HG03064 (cell line): ENCODE results near the gene PDCD6IP.
"Not testable (repeated sequence)": the region's sequence is repeated elsewhere in the genome, so short reads cannot be mapped to it uniquely, and the experiment has no call there.

Source experiments
- ATAC-seq: cut with Tn5 transposase; IDR thresholded peaks from one replicate; pipeline ENCODE4 v1.9.1; 2021; ENCODE audit warnings: low read depth; ENCODE audit not compliant: unreplicated experiment

The PDCD6IP gene

DNA sequence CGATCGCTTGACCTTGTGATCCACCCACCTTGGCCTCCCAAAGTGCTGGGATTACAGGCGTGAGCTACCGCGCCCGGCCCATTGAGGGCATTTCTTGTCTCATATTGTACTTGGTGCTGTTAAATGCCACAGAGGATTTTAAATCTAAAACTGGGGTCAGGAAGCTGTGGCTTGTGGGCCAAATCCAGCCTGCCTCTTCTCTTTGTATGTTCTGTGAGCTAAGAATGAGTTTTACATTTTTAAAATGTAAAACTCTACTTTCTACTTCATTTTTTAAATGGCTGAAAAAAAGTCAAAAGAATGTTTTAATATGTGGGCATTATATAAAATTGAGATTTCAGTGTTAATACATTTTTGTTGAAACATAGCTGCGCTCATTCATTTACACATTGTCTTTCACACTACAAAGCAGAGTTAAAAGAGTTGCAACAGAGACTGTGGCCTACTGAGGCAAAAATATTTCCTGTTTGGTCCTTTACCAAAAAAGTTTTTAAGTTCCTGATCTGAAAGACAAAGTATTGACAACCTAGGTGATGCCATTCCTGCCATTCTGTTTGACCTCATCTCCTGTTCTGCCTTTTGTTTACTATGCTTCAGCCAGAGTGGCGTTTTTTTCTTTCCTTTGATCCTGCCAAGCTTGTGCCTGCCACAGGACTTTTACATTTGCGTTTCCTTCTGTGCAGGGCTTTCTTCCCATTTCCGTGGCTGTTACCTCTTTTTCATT, 50.4 kb downstream of the PDCD6IP start:
- no peak for ATAC-seq

DNA sequence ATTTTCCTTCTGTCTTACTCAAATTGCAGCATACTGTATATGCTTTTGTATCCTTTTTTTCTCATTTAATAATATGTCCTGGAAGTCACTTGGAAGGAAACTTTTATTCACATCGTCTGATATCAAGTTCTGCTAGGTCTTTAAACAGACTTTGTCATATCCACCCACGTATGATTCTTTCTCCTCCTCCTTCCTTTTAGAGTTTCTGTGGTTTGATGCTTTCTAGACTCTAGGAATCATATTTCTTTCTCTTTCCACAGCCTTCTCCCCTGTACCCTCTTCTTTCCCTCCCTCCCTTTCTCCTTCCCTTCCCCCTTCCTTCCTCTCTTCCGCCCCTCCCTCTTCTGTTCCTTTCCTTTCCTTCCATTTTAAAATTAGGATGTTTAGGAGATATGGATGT, 52.2 kb downstream of the PDCD6IP start:
- not testable (repeated sequence) for ATAC-seq

DNA sequence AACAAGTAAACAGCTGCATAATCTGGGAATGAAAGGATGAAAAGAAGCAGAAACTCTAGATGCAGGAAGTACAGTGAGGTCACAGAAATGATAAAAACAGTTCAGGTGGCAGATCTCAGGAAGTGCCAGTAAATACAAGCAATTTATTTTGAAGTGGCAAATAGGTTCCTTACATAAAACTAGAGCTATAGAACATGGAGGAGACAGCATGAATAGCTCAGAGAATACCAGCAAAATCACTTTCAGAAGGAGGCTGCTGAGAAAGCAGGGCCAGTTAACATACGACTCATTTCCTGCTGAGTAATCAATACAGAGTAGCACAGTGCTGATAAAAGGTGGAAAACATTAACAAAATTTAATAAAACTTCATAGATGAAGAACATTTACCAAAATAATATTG, 57.0 kb downstream of the PDCD6IP start:
- ATAC-seq, result not testable (repeated sequence)

DNA sequence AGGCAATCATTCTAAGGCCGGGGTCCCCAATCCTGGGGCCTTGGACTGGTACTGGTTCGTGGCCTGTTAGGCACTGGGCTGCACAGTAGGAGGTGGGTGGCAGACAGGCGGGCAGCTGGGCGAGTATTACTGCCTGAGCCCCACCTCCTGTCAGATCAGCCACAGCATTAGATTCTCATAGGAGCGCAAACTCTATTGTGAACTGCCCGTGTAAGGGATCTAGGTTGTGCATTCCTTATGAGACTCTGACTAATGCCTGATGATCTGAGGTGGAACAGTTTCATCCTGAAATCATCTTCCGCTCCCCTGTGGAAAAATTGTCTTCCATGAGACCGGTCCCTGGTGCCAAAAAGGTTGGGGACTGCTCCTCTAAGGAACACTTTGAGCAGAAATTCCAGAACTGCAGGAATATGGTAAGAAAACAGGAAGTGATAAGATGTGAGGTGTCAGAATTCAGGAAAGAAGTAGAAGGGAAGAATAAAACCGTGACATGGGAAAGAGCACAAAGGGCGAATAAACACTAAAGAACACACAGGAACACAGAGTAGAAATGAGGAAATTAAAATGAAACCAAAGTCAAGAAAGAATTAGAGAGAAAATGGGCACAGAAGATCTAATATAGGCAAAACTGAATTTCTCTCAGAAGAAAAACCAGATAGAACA, 57.6 kb downstream of the PDCD6IP start:
- ATAC-seq, result no peak

DNA sequence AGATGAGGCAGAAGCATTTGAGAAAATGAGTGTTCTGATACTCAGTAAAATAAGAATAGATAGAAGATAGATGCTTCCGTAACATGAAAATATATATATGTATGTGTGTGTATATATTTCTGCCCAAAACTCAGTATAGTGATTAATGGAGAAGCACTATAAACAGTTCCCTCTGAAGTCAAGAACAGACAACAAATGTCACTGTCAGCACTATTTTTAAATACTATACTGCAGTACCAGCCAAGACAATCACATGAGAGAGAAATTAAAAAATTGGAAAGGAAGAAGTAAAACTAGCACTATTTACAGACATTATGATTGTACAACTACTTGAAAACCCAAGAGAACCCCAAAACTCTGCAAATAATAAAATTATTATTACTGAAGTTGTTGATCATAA, 59.3 kb downstream of the PDCD6IP start:
- not testable (repeated sequence) for ATAC-seq

DNA sequence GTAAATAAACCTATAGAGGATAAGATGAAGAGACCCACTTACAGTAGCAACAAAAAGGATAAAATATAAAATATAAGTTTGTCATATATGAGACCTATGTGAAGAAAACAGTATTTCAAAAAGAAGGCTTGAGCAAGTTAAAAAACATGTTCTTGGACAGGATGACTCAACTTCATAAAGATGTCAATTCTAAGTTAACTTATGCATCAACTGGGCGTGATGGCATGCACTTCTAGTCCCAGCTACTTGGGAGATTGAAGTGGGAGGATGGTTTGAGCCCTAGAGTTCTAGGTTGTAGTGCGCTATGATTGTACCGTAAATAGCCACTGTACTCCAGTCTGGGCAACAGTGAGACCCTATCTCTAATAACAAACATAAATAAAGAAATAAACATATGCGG, 59.7 kb downstream of the PDCD6IP start:
- no peak for ATAC-seq

DNA sequence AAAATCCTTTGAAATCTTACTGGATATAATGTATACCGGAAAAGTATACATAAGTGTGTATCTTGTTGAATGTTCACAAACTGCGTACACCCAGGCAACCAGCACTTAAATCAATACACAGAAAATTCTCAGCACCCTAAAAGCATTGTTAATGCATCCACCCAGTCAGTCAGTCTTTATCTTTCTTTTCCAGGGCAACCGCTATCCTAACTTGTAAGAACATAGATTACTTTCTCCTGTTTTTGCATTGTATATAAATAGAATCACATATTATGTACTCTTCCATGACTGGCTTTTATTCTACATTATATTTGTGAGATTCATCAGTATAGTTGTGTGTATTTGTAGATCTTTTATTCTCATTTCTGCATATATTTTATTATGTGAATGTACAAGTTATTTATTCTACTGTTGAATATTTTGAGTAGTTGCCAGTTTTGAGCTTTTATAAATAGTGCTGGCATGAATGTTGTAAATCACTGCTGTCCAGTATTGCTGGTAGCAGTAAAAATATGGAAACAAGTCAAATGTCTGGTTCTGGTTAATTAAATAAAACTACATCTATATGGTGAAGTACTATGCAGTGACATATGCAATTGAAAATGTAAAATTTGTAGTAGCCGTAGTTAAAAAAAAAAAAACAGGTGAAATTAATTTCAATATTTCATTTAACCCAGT, 62.1 kb downstream of the PDCD6IP start:
- ATAC-seq, result no peak

DNA sequence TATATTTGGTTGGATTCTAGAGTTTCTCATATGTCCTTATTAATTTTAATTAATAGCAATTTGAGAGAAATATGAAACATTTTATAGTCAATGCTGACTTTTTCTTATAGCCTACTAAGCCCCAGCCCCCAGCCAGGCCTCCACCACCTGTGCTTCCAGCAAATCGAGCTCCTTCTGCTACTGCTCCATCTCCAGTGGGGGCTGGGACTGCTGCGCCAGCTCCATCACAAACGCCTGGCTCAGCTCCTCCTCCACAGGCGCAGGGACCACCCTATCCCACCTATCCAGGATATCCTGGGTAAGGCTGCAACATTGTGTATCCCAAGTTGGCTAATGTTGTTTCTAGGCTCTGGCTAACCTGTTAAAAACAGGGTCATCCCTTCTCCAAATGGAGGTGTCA, 66.7 kb downstream of the PDCD6IP start:
- no peak for ATAC-seq

DNA sequence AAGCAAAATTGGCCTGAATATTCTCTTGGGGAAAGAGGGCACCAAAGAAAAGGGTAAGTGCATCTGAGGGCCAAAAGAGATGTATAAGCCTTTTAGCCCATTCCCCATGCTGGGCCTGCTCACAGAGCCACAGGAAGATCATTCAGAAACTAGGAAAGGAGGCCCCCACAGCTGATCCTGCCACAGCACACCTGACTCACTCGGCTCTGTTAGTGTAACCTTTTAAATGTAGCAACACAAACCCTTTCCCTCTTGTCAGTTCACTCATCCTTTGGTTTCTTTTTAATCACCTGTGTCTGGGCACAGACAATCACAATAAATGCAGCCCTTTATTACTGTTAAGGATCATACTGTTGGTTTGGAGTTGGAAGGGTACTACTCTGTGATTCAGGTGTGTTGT, 69.9 kb downstream of the PDCD6IP start:
- ATAC-seq, result no peak

DNA sequence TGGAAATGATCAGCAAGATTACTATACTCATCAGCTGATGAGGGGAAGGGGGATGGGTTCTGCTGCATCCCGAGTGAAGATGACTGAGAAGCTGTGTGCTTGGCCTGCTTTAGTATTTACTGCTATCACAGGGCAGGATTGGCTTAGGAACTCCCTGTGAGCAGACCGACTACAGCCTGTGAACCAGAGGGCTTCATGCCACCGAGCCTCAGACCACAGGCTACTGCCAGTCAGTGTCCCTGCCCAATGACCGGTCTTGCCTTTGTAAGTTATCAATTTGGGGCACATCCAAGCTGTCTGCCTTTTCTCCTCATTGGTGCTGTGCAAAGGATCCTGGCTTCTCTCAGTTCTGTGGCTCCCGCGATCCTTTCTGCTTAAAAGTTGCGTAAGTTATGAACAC, 71.5 kb downstream of the PDCD6IP start:
- ATAC-seq, result no peak

DNA sequence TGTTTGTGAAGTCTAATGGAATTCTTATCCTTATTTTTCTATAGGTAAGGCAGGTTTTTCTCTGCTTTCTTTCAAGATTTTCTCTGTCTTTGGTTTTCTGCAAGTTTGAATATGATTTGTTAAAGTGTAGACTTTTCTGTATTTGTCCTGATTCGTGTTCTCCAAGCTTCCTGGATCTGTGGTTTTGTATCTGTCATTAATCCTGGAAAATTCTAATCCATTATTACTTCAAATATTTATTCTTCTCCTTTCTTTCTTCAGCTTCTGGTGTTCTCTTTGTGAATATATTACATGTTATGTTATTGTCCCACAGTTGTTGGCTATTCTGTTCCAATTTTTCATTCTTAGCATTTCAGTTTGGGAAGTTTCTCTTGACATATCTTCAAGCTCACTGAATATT, 76.4 kb downstream of the PDCD6IP start:
- ATAC-seq, result no peak

DNA sequence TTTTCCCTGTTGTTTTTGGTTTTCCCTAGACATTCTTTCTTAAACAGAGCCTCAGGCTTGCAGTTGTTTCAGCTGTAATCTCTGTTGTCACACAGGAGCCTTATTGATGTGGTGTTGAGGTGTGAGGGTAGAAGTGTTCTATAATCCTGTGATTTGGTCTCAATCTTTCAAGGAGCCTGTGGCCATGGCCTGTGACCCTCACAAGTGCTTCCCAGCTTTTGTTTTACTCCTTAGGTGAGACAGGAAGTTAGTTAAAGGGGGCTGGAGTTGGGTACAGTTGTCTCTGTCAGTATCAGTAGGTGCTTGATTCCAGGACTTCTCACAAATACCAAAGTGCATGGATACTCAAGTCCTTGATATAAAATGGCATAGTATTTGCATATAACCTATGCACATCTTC, 77.2 kb downstream of the PDCD6IP start:
- ATAC-seq, result no peak

DNA sequence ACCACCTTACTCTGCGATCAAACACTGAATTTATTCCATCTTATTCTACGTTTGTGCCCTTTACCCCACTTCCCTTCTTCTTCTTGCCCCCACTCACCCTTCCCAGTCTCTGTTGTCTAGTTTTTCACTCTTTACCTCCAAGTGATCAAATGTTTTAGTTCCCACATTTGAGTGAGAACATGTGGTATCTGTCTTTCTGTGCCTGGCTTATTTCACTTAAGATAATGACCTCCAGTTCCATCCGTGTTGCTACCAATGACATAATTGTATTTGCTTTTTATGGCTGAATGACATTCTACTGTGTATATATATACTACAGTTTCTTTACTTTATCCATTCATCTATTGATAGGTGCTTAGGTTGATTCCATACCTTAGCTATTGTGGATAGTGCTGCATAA, 78.8 kb downstream of the PDCD6IP start:
- ATAC-seq, result no peak

DNA sequence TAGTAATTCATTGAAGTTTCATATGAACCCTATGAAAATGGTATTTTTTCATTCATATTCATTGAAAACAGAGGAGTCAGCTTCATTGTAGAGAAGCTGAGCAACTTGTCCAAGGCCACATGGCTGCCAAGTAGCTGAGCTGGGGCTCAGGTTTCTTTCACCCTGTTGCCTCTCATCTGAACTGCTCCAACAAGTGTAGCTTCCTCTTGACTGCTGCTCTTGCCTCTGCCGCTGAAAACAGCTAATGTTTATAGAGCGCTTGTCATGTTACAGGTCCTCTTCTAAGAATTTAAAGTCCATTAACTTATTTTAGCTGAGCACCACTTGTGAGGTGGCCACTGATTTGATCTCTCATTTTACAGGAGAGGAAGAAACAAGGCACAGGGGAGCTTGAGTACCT, 81.1 kb downstream of the PDCD6IP start:
- ATAC-seq, result no peak

DNA sequence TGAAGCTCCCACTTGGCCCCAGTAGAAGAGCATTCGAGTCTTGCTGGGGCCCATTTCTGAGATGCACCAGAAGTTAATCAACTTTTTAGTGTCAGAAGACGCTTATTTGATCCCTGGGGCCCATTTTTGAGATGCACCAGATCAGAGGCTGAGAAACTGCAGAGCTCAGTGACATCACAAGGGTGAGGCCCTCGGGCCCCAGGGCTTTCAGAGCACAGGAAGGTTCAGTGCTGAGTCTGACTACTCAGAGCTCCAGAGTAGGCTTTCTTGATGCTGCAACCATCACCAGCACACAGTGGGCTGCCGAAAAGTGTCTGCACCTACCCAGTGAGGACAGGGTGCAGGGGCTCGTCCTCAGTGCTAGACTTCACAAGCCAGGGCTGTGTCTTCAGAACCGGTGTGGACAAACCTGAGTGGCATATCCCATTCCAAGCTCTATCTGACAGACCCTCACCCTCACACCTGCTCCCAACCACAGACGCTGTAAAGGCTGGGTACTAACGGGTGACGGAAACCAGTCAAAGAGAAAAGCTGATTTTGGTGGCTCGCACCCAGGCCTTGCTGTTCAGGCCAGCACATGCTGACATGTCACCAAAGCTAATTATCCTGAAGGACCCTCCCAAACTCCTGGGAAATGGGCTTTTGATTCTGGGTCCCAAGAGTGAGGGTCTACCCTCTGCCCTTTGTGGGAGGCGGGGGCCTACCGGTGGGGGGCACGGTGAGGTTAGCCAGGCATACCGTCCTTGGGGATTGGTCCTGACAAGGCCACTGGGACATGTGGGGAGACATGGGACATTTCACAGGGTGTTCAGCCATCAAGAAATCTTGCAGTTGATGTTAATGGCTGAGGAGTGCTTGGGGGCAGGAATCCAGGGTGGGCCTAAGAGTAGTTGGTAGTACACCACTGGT, 83.0 kb downstream of the PDCD6IP start:
- ATAC-seq, result no peak

DNA sequence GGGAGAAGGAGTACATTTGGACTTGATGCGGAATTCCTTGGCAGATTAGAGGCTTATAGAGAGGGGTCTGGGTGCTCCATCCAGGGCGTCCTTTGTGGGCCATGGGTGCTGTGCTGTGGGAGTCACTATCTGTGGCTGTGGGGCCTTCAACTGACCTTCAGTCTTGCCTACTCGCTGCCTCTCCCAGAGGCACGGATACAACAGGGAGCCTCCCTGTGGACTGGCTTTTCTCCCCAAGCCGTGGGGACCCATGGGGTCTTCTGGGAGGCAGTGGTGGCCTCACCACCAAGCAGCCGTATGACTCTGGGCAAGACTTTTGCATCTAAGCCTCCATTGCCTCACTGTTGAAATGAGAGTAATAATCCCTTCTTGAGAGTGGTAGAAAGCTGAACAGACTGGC, 83.9 kb downstream of the PDCD6IP start:
- no peak for ATAC-seq

DNA sequence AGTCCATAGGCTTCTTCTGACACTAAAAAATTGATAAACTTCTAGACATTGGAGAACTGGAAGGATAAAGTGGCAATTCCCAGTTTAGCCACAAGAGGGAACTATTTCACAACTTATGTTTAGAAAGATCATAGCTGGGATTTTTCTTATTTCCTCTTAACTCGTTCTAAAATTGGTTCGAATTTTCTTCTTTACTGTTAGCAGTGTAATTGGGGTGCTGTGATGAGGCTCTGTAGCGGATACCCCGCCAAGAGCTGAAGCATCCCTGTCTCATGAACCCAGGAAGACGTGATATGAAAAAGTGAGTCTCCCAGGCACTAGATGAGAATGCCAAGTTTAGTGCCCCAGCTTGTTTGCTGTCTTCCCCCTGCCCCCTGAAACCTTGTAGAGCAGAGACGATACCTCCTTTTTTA, 85.1 kb downstream of the PDCD6IP start:
- ATAC-seq, result no peak

DNA sequence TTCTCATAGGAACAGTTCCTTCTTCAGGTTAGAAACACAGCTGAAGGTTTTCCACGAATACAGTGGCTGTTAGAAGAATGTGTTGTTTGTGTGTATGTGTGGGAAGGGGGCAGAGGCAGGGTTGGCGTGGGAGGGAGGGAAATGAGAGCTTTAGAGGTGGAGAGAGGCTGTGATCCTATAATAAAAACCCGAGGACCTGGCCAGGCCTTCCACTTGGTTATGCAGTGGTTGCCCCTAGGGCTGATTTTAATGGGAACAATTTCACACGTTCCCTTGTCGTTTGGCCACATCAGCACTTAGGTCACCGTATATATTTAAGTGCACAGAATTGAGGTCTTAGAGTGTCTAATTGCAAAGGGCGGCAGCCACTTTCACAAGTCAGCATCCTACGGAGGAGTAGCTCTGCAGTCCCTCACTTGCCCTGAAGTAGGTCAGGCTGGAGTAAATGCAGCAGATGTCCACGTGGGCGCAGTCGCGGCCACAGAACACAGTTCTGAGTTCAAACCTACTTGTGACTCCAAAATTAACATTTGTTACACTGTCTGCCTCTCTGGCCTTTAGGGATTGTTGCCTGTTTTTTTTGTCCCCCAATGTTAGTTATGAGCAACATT, 85.6 kb downstream of the PDCD6IP start:
- ATAC-seq, result no peak

DNA sequence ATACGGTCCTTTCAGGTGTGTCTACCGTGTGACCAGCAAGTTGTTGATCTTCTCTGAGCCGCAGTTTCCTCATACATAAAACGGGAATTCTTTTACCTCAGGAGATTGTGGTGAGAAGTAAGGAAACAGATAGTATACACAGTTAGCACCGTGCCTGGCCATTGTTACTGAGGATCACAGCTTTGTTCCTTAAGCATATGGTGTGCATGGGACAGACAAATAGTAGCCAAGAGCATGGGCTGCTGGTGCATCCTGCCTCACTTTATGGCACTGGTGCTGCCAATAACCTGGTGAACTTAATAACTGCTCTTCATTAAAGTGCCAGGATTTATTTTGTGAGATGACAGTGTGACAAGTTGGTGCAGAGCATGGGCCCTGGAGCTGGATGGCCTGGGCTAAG, 86.3 kb downstream of the PDCD6IP start:
- ATAC-seq, result no peak

DNA sequence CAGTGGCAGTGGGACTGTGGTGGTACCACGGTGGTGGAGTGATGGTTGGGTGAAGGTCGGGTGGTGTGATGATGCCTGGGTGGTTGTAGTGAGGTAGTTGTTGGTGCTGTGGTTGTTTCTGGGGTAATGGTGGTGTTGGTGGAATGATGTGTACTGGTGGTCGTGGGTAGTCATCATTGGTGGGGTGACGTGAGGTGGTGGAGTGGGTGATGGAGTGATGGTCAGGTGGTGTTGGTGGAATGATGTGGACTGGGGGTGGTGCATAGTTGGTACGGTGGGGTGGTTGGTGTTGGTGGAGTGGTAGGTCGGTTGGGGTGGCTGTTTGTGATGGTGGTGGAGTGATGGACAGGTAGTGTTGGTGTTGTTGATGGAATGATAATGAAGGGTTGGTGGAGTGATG, 87.1 kb downstream of the PDCD6IP start:
- ATAC-seq, result no peak
